Smooth muscle cell (in vitro differentiated cells): ENCODE results near the gene WHRN. TPM values are rescaled to one million over a fixed set of nuclear protein-coding genes. Genes with fewer than 3 reads are reported as not detected.

Source experiments
- DNase-seq: peaks from one replicate; lab custom pipeline; 2025; ENCODE audit not compliant: unreplicated experiment; lab: John Stamatoyannopoulos, UW
- H2AFZ ChIP-seq: fragments of 200-600 bp; sonication (generic); 2 replicates; pipeline ENCODE4 v1.6.0; 2016; ENCODE audit warnings: antibody characterized with exemption, low read depth, mild to moderate bottlenecking
- H3F3A ChIP-seq: fragments of 200-600 bp; sonication (generic); 2 replicates; pipeline ENCODE4 v1.6.0; 2017; ENCODE audit warnings: antibody characterized with exemption, low read depth
- H3K27ac ChIP-seq: fragments of 200-600 bp; sonication (generic); 2 replicates; pipeline ENCODE4 v1.5.1; 2016; ENCODE audit warnings: low read depth, mild to moderate bottlenecking
- H3K27me3 ChIP-seq: fragments of 200-600 bp; sonication (generic); 2 replicates; pipeline ENCODE4 v1.6.1; 2016; ENCODE audit warnings: low read depth, mild to moderate bottlenecking
- H3K36me3 ChIP-seq: fragments of 200-600 bp; sonication (generic); 2 replicates; pipeline ENCODE4 v1.5.1; 2016; ENCODE audit warnings: low read depth
- H3K4me1 ChIP-seq: fragments of 200-600 bp; sonication (generic); 2 replicates; pipeline ENCODE4 v1.5.1; 2016; ENCODE audit warnings: low read depth
- H3K4me2 ChIP-seq: fragments of 200-600 bp; sonication (generic); 2 replicates; pipeline ENCODE4 v1.6.0; 2016; ENCODE audit warnings: mild to moderate bottlenecking
- H3K4me3 ChIP-seq: fragments of 200-600 bp; sonication (generic); 2 replicates; pipeline ENCODE4 v1.5.1; 2016; ENCODE audit warnings: mild to moderate bottlenecking
- H3K79me2 ChIP-seq: fragments of 200-600 bp; sonication (generic); 2 replicates; pipeline ENCODE4 v1.6.0; 2016; ENCODE audit warnings: low read depth, mild to moderate bottlenecking
- H3K9ac ChIP-seq: fragments of 200-600 bp; sonication (generic); 2 replicates; pipeline ENCODE4 v1.6.0; 2016; ENCODE audit warnings: low read depth
- H3K9me3 ChIP-seq: fragments of 200-600 bp; sonication (generic); replicated peaks from 2 replicates; pipeline ENCODE4 v1.5.1; 2016; ENCODE audit warnings: low read depth
- H4K20me1 ChIP-seq: fragments of 200-600 bp; sonication (generic); 2 replicates; pipeline ENCODE4 v1.6.0; 2016; ENCODE audit warnings: low read depth
- CTCF ChIP-seq: fragments of 200-600 bp; sonication (generic); IDR thresholded peaks from 2 replicates; pipeline ENCODE4 v1.5.1; 2017; ENCODE audit warnings: borderline replicate concordance, mild to moderate bottlenecking, antibody characterized with exemption; ENCODE audit not compliant: insufficient read depth, poor library complexity, severe bottlenecking
- WGBS: methylation state at CpG from one replicate; pipeline ENCODE4 v1.1.7; 2016; ENCODE audit warnings: low lambda C conversion rate; 5-methylcytosine and 5-hydroxymethylcytosine counted together
- polyA plus RNA-seq: library from polyadenylated mRNA; unstranded; fragments of >200 nt; fragmentation: Nextera tagmentation; extraction: Ambion mirVana; gene quantifications from 2 replicates; pipeline ENCODE4 v1.2.1, GENCODE V29; 2016
- total RNA-seq: library from RNA; depleted of rRNA; stranded (reverse); fragments of >200 nt; gene quantifications from 2 replicates; pipeline ENCODE4 v1.2.3, GENCODE V29; 2014

WHRN gene
- total and polyA plus RNA-seq, 2 experiments from 2014 or later, result 3.6 to 12.9 TPM

- DNase-seq, result no peak
- no peaks in the 10 kb centered on the region for H3K4me1 ChIP-seq
- no peak overlapping the region for H3K9ac ChIP-seq
- H3K4me3 ChIP-seq, result no peak overlapping the region
- no peaks in the 10 kb centered on the region for H3F3A ChIP-seq
- H3K27me3 ChIP-seq, result no peaks in the 10 kb centered on the region
- H2AFZ ChIP-seq, result no peak overlapping the region
- no peaks in the 10 kb centered on the region for H3K9me3 ChIP-seq
- H3K36me3 ChIP-seq, result no peaks in the 10 kb centered on the region
- no peaks in the 10 kb centered on the region for H3K79me2 ChIP-seq
- TF ChIP-seq CTCF, result no peak
- no peak overlapping the region for H3K4me2 ChIP-seq
- no peak overlapping the region for H3K27ac ChIP-seq
- WGBS, result 92% methylated on average over 18 of the region's 18 CpGs
- no peaks in the 10 kb centered on the region for H4K20me1 ChIP-seq
Observed at GRCh38 chr9:114426046-114426948, 79.0 kb downstream of the WHRN start.

GRCh38 chr9:114425126-114425525 lies 80.1 kb downstream of the WHRN start:
- no peak overlapping the region for H3K4me3 ChIP-seq
- H3K4me2 ChIP-seq, result no peak overlapping the region
- H3F3A ChIP-seq, result no peaks in the 10 kb centered on the region
- H2AFZ ChIP-seq, result no peak overlapping the region
- H3K4me1 ChIP-seq, result no peaks in the 10 kb centered on the region
- WGBS, result 93% methylated on average over 11 of the region's 11 CpGs
- TF ChIP-seq CTCF, result no peak
- H3K36me3 ChIP-seq, result no peaks in the 10 kb centered on the region
- H3K27ac ChIP-seq, result no peak overlapping the region
- H3K9me3 ChIP-seq, result no peaks in the 10 kb centered on the region
- no peak overlapping the region for H3K9ac ChIP-seq
- H3K27me3 ChIP-seq, result no peaks in the 10 kb centered on the region
- no peaks in the 10 kb centered on the region for H4K20me1 ChIP-seq
- no peak for DNase-seq
- H3K79me2 ChIP-seq, result no peaks in the 10 kb centered on the region

- Histone ChIP-seq H3K27me3 (no peaks in the 10 kb centered on the region), H4K20me1 (no peaks in the 10 kb centered on the region)
- TF ChIP-seq CTCF, result no peak
Observed at GRCh38 chr9:114424126-114424525, 81.1 kb downstream of the WHRN start.

More at GRCh38 chr9:114424126-114424525, 81.1 kb downstream of the WHRN start:
- 80% methylated on average over 12 of the region's 12 CpGs for WGBS
- H2AFZ ChIP-seq, result no peak overlapping the region
- H3K4me1 ChIP-seq, result no peaks in the 10 kb centered on the region
- H3K9me3 ChIP-seq, result no peaks in the 10 kb centered on the region
- no peaks in the 10 kb centered on the region for H3K79me2 ChIP-seq
- H3K27ac ChIP-seq, result no peak overlapping the region
- H3F3A ChIP-seq, result no peaks in the 10 kb centered on the region
- H3K4me3 ChIP-seq, result no peak overlapping the region
- no peak overlapping the region for H3K9ac ChIP-seq
- H3K36me3 ChIP-seq, result no peaks in the 10 kb centered on the region
- DNase-seq, result no peak
- H3K4me2 ChIP-seq, result no peak overlapping the region
